ENCODE results near the gene CHMP2A. TPM values are rescaled to one million over a fixed set of nuclear protein-coding genes. Genes with fewer than 3 reads are reported as not detected.

CHMP2A gene
- total and polyA plus RNA-seq, 2 of the 13 experiments (the other 11 are each of a cell fraction or from before 2014, with no cell fraction given), result 49.7 to 55.0 TPM

DNA sequence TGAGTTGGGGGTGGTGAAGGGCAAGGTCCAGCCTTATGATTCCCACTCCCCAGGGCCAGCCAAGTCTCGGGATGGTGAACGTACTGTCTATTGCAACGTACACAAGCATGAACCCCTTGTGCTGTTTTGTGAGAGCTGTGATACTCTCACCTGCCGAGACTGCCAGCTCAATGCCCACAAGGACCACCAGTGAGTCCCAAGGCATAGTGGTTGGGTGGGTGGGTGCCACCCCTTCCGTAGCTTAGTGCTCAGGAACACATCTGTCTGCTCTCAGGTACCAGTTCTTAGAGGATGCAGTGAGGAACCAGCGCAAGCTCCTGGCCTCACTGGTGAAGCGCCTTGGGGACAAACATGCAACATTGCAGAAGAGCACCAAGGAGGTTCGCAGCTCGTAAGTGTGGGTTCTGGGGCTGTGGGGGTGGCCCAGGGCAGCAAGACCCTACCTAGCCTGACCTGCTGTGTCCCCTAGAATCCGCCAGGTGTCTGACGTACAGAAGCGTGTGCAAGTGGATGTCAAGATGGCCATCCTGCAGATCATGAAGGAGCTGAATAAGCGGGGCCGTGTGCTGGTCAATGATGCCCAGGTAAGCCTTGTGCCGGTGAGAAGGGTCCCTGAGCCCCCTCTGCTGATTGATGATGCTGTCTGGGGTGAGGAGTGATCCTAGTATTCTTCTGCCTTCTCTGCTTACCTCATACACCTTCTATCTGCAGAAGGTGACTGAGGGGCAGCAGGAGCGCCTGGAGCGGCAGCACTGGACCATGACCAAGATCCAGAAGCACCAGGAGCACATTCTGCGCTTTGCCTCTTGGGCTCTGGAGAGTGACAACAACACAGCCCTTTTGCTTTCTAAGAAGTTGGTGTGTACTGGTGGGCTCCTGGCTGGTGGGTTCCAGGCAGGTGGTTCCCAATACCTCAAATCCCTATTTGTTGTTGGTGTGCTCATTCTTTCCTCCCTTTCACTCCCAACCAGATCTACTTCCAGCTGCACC, 7.3 kb downstream of the CHMP2A start (continued):
- TF ChIP-seq, protein P1, sequence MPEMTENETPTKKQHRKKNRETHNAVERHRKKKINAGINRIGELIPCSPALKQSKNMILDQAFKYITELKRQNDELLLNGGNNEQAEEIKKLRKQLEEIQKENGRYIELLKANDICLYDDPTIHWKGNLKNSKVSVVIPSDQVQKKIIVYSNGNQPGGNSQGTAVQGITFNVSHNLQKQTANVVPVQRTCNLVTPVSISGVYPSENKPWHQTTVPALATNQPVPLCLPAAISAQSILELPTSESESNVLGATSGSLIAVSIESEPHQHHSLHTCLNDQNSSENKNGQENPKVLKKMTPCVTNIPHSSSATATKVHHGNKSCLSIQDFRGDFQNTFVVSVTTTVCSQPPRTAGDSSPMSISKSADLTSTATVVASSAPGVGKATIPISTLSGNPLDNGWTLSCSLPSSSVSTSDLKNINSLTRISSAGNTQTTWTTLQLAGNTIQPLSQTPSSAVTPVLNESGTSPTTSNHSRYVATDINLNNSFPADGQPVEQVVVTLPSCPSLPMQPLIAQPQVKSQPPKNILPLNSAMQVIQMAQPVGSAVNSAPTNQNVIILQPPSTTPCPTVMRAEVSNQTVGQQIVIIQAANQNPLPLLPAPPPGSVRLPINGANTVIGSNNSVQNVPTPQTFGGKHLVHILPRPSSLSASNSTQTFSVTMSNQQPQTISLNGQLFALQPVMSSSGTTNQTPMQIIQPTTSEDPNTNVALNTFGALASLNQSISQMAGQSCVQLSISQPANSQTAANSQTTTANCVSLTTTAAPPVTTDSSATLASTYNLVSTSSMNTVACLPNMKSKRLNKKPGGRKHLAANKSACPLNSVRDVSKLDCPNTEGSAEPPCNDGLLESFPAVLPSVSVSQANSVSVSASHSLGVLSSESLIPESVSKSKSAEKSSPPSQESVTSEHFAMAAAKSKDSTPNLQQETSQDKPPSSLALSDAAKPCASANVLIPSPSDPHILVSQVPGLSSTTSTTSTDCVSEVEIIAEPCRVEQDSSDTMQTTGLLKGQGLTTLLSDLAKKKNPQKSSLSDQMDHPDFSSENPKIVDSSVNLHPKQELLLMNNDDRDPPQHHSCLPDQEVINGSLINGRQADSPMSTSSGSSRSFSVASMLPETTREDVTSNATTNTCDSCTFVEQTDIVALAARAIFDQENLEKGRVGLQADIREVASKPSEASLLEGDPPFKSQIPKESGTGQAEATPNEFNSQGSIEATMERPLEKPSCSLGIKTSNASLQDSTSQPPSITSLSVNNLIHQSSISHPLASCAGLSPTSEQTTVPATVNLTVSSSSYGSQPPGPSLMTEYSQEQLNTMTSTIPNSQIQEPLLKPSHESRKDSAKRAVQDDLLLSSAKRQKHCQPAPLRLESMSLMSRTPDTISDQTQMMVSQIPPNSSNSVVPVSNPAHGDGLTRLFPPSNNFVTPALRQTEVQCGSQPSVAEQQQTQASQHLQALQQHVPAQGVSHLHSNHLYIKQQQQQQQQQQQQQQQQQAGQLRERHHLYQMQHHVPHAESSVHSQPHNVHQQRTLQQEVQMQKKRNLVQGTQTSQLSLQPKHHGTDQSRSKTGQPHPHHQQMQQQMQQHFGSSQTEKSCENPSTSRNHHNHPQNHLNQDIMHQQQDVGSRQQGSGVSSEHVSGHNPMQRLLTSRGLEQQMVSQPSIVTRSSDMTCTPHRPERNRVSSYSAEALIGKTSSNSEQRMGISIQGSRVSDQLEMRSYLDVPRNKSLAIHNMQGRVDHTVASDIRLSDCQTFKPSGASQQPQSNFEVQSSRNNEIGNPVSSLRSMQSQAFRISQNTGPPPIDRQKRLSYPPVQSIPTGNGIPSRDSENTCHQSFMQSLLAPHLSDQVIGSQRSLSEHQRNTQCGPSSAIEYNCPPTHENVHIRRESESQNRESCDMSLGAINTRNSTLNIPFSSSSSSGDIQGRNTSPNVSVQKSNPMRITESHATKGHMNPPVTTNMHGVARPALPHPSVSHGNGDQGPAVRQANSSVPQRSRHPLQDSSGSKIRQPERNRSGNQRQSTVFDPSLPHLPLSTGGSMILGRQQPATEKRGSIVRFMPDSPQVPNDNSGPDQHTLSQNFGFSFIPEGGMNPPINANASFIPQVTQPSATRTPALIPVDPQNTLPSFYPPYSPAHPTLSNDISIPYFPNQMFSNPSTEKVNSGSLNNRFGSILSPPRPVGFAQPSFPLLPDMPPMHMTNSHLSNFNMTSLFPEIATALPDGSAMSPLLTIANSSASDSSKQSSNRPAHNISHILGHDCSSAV (CRISPR knock-in tag; IDR thresholded peaks at IDR 0.05; ENCODE audit: borderline replicate concordance), result no peak
- no peak for TF ChIP-seq ZNF75D (CRISPR knock-in tag; IDR thresholded peaks at IDR 0.05; ENCODE audit: borderline replicate concordance)
- TF ChIP-seq AGO2 (optimal IDR thresholded peaks at IDR 0.05; ENCODE audit: low read depth, low read length), result peak; percentile 25
- TF ChIP-seq, protein P2, sequence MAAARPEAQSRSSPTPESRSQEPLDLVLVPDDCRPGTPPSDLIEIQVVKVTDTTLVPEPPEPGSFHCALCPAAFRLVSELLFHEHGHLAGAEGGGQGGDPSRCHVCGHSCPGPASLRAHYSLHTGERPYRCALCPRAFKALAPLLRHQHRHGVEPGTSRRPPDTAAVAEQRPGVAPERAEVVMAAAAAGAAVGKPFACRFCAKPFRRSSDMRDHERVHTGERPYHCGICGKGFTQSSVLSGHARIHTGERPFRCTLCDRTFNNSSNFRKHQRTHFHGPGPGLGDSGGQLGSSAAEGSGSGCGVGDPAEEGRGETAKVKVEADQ (CRISPR knock-in tag; IDR thresholded peaks at IDR 0.05; ENCODE audit: borderline replicate concordance), result no peak
- TF ChIP-seq, protein P3, sequence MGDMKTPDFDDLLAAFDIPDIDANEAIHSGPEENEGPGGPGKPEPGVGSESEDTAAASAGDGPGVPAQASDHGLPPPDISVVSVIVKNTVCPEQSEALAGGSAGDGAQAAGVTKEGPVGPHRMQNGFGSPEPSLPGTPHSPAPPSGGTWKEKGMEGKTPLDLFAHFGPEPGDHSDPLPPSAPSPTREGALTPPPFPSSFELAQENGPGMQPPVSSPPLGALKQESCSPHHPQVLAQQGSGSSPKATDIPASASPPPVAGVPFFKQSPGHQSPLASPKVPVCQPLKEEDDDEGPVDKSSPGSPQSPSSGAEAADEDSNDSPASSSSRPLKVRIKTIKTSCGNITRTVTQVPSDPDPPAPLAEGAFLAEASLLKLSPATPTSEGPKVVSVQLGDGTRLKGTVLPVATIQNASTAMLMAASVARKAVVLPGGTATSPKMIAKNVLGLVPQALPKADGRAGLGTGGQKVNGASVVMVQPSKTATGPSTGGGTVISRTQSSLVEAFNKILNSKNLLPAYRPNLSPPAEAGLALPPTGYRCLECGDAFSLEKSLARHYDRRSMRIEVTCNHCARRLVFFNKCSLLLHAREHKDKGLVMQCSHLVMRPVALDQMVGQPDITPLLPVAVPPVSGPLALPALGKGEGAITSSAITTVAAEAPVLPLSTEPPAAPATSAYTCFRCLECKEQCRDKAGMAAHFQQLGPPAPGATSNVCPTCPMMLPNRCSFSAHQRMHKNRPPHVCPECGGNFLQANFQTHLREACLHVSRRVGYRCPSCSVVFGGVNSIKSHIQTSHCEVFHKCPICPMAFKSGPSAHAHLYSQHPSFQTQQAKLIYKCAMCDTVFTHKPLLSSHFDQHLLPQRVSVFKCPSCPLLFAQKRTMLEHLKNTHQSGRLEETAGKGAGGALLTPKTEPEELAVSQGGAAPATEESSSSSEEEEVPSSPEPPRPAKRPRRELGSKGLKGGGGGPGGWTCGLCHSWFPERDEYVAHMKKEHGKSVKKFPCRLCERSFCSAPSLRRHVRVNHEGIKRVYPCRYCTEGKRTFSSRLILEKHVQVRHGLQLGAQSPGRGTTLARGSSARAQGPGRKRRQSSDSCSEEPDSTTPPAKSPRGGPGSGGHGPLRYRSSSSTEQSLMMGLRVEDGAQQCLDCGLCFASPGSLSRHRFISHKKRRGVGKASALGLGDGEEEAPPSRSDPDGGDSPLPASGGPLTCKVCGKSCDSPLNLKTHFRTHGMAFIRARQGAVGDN (CRISPR knock-in tag; IDR thresholded peaks at IDR 0.05), result 0 out of 2 replicates have a peak, but pooled peaks have one; percentile 10
- TF ChIP-seq, protein P4, sequence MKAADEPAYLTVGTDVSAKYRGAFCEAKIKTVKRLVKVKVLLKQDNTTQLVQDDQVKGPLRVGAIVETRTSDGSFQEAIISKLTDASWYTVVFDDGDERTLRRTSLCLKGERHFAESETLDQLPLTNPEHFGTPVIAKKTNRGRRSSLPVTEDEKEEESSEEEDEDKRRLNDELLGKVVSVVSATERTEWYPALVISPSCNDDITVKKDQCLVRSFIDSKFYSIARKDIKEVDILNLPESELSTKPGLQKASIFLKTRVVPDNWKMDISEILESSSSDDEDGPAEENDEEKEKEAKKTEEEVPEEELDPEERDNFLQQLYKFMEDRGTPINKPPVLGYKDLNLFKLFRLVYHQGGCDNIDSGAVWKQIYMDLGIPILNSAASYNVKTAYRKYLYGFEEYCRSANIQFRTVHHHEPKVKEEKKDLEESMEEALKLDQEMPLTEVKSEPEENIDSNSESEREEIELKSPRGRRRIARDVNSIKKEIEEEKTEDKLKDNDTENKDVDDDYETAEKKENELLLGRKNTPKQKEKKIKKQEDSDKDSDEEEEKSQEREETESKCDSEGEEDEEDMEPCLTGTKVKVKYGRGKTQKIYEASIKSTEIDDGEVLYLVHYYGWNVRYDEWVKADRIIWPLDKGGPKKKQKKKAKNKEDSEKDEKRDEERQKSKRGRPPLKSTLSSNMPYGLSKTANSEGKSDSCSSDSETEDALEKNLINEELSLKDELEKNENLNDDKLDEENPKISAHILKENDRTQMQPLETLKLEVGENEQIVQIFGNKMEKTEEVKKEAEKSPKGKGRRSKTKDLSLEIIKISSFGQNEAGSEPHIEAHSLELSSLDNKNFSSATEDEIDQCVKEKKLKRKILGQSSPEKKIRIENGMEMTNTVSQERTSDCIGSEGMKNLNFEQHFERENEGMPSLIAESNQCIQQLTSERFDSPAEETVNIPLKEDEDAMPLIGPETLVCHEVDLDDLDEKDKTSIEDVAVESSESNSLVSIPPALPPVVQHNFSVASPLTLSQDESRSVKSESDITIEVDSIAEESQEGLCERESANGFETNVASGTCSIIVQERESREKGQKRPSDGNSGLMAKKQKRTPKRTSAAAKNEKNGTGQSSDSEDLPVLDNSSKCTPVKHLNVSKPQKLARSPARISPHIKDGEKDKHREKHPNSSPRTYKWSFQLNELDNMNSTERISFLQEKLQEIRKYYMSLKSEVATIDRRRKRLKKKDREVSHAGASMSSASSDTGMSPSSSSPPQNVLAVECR (CRISPR knock-in tag; IDR thresholded peaks at IDR 0.05; ENCODE audit: borderline replicate concordance), result peak; percentile 18; the same call in 1 of the 2 replicates
